GM18526 (cell line): ENCODE results near the gene BICD1.

Experiments
- POLR2A ChIP-seq: IDR thresholded peaks from 3 replicates; pipeline ENCODE4 v1.6.1; 2011; ENCODE audit not compliant: insufficient read length; ENCODE audit errors: extremely low read depth

The BICD1 gene

DNA sequence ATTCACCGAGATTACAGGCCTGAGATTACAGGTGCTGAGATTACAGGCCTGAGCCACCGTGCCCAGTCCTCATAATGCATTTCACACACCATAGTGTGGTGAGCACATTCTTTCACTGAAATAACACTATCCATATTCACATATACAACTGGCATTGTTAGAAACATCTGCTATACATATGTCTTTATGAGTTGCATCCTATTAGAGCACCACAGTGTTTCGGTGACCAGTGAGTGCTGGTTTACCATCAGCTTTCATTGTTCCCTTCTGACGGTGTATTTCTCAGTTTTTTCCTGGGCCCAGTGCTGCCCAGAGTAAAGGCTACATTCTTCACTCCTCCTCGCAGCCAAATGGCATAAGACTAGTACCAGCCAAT lies 196.5 kb downstream of the BICD1 start:
- no peak for TF ChIP-seq POLR2A

DNA sequence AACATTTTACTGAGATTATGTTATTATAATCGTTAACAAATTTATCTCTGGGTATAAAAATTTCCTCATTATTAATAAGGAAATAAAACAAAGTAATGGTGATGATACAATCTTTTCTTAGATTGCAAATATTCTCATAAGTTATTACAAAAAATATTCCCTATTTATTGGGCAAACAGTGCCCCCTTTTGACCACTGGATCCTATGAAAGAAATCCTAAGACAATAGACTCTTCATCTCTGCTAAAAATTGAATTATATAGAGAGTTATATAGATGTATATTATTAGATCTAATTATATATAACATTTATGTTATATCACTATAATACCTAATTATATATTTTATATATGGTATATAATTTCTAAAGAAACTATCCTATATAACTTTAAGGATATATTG lies 198.5 kb downstream of the BICD1 start:
- no peak for TF ChIP-seq POLR2A

DNA sequence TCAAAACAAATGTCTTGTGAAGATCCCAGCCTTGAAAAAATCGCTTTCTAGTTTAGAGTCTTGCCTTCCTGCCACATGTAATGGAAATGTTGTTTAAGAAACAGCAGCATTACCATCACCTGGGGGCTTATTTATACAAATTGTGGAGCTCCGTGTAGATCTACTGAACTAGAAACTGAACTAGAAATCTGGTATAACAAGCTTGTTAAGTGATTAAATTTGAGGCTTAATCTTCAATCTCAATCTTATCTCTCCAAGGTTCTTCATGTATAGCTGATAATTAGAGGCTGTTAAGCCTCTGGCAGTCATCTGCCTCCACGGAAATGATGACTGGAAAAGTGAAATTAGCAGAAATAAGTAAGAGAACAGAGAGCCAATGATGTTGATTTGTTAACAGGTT lies 200.7 kb downstream of the BICD1 start:
- TF ChIP-seq POLR2A: no peak

DNA sequence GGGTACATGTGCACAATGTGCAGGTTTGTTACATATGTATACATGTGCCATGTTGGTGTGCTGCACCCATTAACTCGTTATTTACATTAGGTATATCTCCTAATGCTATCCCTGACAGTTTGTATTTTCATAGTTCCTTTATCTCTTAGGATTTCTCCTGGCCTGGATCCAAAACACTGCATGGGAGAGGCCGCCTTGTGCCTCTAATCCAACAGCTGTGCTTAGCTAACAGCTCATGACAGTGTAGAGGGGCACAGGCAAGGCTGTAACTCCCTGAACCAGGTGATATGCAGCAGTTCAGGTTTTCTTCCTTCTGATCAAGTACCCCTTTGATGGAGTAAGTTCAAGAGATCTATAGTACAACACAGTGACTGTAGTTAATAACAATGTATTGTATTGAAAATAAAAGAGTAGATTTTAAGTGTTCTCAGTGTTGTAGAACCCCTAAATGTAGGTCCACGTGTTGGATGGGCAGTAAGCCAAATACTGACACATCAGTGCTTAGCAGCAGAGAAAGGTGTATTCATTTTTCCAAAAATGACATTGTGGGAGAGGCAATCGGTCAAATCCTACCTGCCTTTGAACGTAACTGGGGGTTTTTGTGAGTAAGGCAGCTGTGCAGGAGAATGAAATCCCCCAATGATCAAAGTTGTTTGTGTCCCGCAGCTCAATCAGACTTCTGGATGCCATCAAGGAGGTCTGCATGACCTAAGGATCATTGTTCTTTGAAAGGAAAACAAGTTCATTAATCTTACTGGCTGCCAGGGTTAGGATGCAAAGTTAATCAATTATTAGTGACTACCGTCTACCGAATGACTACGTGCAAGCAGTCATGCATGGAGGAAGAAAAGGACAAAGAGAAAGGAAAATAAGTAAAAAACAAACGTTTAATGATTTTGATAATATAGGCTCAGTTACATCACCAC lies 203.4 kb downstream of the BICD1 start:
- TF ChIP-seq POLR2A: no peak

DNA sequence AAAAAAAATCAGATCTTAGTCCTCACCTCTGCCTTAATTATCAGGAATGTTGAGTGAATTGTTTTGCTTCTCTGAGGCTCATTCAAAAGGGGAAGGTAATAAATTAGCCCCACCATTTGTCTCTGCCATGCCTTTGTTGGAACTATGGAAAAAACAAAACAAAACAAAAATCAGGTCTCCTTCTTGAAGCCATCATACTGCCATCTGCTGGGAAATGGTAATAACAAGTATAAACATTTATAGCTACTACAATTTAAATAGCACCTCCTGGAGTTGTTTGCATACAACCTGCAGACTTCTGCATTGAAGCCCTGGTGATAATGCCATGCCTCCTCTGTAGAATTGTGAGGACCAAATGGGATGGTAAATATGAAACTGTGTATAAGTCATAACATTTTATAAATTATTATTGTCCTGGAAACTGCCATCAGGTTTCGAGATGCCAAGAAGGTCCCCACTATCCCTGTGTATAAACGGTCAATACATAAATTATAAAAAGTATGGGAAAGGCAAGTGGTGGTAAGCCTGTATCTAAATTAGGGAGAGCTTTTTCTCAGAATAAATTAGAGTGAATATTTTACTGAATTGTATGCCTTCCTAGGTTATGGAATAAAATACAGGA lies 205.5 kb downstream of the BICD1 start:
- no peak for TF ChIP-seq POLR2A

DNA sequence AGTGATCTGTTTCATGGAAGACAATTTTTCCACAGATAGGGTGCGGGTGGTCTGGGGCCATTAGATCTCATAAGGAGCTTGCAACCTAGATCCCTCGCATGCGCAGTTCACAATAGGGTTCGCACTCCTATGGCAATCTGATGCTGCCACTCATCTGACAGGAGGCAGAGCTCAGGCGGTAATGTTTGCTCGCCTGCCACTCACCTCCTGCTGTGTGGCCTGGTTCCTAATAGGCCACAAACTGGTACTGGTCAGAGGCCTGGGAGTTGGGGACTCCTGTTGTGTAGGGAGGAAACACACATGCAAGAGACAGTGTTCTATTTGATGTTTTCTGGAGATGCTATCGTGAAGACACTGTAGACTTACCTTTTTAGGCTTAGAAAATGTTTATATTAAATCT lies 215.7 kb downstream of the BICD1 start:
- TF ChIP-seq POLR2A: no peak

DNA sequence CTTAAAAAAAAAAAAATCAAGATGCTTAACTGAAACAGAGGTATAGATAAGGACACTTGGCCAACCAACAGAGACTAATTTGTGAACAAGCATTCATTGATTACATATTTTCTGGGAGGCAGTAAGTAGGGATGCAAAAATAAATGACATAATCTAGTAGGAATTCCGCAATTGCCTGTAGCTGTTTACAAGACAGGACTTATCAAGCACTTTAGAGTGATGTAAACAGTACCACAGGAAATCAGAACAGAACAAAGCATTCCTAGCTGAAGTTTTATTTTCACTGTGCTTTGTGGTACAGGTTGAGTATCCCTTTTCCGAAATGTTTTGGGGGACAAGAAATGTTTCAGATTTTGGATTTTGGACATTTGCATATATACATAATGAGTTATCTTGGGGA lies 224.5 kb downstream of the BICD1 start:
- no peak for TF ChIP-seq POLR2A

DNA sequence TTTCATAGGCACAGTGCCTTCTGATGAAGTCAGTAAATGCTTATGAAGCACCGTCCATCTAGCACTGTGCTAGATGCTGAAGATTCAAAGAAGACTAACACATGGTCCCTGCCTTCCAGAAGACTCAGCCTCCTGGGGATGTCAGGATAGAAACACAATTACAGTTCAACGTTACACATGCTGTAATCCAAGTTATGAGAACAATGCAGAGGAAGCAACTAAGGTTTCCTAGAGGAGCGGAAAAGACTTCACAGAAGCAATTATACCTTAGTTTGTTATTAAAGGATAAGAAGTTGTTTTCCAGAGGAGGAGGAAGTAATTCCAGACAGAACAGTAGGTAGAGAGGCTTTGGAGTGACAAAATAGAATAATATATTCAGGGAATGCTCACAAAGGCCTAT lies 225.8 kb downstream of the BICD1 start:
- no peak for TF ChIP-seq POLR2A

DNA sequence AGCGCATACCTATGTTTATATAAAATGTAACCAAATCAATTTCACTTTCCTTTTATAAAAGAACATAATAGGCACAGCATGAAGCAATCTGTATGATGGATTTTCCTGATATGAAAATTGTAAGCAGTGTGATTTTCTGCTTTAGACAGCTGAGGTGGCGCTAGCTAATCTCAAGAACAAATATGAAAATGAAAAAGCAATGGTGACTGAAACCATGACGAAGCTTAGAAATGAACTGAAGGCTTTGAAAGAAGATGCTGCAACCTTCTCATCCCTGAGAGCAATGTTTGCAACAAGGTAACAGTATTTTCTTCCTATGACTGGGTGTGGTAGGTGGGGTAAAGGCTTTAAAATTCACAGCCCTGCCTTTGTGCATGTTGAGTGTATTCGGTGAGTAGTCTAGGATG lies 227.7 kb downstream of the BICD1 start:
- no peak for TF ChIP-seq POLR2A

DNA sequence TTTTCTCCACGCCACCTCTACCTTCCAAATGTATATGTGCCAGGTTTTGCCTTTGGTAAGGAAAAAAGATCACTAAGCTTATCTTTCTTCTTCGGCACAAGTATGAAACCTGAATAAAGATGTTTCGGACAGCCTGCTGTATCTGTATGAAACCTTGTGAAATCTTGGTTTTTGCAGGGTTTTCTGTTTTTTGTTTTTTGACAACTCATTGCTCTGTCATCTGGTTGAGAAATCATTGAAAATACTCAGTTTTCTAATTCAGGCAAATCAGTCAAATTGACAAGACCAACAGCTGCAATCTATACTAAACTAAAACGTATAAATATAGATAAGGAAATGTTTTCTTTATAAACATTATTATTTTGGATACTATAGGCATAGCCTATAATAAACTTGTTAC lies 229.6 kb downstream of the BICD1 start:
- TF ChIP-seq POLR2A: no peak

DNA sequence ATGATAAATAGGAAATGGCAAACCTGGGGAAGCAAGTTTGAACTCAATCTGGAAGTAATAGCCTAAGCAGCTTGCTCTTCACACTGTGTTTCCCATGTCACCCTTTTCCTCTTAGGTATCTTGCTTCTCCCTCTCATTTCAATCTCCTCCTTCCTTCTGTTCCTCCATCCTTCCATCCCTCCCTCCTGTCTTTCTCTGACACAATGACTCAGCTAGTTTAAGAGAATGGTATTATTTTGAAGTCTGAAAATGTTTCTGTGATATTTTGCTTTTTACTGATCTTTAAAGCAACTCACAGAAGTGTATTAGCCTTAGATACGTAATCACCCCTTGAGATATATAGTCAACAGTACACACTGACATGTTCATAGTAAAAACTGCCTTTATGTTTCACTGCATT lies 236.8 kb downstream of the BICD1 start:
- TF ChIP-seq POLR2A: no peak

DNA sequence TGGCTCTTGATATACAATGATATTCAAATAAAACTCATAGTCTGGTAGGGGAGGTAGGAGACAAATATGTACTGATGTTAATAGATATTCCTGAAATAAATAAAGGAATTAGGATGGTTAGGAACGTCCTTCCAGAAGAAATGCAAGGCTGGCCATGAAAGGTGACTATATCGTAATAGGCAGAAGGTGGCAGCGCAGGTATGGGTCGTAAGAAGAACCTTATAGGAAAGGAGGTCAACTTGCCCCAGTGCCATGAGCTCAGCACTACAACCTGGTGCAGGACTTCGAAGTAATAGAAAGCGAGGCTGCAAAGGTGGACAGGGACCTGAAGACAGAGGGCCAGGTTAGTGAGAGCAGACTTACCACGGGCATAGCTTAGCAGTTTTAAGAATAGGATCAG lies 237.4 kb downstream of the BICD1 start:
- no peak for TF ChIP-seq POLR2A

DNA sequence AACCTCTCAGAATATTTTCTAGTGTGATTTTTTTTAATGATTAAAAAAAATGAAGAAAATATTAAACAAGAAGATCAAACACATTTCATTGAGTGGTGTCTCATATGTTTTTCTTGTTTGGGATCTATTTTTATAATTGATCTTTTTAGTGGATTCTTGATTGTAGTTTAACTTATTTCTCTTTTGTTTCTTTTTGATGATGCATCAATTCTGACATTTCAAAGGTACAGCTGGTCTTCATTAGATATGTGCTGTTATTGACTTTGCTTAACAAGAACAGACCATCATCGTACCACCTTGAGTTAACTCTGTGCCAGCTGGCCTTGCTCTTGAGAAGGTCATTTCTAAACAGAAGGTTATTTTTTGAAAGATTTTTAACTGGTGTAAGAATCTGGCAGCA lies 246.9 kb downstream of the BICD1 start:
- no peak for TF ChIP-seq POLR2A

DNA sequence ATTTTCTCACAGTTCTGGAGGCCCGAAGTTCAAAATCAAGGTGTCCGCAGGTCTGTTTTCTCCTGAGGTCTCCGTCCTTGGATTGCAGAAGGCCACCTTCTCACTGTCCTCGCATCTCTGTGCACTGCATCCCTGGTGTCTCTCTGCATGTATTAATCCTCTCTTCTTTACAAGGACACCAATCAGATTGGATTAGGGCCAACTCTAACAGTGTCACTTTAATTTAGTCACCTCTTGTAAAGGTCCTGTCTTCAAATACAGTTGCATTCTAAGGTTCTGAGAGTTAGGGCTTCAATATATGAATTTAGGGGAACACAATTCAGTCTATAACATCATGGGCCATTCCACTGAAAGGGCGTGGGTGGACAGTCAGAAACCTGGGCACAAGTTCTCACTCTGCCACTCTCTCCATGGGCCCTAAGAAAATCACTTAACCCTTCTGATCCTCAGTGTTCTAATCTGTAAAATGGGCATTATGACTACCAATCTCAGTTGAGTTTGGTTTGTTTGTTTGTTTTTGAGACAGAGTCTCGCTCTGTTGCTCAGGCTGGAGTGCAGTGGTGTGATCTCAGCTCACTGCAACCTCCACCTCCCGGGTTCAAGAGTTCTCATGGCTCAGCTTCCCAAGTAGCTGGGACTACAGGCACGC lies 251.1 kb downstream of the BICD1 start:
- TF ChIP-seq POLR2A: no peak

DNA sequence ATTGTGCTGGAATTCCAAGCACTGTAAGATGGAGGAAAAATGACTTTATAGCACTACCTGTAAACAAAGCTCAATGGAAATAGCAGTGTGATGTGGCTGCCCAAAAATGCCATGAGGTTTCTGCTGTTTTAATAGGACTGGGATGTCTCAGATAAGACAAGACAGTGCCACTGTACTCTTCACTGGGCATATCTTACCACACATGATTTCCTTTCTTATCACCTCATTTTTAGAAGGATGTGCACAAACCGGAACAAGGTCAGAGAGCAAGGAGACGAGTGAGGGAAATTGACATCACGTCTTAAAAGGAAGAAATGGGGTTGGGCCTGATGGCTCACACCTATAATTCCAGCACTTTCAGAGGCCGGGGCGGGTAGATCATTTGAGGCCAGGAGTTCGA lies 254.3 kb downstream of the BICD1 start:
- TF ChIP-seq POLR2A: no peak

DNA sequence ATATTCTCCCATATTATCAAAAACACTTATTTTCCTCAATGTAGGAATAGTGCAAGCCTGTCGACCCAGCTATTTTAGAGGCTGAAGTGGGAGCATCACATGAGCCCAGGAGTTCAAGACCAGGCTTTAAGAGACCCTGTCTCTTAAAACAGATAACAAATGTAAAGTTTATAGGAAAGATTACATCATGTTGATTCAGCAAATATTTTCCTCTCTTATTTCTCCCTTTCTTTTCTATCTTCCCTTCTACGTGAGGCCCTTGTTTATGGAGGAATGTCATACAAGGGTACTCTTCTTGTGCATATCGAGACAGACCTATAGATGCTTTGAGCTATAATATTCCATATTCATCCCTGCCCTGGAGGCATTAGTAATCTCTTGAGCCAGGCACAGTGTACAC lies 256.2 kb downstream of the BICD1 start:
- no peak for TF ChIP-seq POLR2A
